GM12873 (cell line): ENCODE measurements around the gene NPLOC4.

ENCODE experiments used
- TF ChIP-seq, protein P1 (sequence below): IDR thresholded peaks from 2 replicates; pipeline ENCODE4 v1.5.1; 2012; ENCODE audit warnings: low read depth, mild to moderate bottlenecking, moderate library complexity, low read length, control low read depth; ENCODE audit not compliant: insufficient read depth; ENCODE audit errors: missing control alignments

The NPLOC4 gene

DNA sequence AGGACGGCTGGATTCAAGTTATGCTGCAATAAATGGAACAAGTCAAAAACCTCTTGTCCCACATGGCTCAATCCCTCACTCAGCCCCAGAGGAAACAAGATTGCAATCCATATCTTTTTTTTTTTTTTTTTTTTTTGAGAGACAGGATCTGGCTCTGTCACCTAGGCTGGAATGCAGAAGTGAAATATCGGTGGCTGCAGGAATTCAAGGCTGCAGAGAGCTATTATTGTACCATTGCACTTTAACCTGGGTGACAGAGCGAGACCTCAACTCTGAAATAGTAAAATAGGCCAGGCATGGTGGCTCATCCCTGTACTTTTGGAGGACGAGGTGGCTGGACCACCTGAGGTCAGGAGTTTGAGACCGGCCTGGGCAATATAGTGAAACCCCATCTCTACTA lies 22.1 kb upstream of the NPLOC4 start:
- TF ChIP-seq, protein P1, sequence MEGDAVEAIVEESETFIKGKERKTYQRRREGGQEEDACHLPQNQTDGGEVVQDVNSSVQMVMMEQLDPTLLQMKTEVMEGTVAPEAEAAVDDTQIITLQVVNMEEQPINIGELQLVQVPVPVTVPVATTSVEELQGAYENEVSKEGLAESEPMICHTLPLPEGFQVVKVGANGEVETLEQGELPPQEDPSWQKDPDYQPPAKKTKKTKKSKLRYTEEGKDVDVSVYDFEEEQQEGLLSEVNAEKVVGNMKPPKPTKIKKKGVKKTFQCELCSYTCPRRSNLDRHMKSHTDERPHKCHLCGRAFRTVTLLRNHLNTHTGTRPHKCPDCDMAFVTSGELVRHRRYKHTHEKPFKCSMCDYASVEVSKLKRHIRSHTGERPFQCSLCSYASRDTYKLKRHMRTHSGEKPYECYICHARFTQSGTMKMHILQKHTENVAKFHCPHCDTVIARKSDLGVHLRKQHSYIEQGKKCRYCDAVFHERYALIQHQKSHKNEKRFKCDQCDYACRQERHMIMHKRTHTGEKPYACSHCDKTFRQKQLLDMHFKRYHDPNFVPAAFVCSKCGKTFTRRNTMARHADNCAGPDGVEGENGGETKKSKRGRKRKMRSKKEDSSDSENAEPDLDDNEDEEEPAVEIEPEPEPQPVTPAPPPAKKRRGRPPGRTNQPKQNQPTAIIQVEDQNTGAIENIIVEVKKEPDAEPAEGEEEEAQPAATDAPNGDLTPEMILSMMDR = no peak

DNA sequence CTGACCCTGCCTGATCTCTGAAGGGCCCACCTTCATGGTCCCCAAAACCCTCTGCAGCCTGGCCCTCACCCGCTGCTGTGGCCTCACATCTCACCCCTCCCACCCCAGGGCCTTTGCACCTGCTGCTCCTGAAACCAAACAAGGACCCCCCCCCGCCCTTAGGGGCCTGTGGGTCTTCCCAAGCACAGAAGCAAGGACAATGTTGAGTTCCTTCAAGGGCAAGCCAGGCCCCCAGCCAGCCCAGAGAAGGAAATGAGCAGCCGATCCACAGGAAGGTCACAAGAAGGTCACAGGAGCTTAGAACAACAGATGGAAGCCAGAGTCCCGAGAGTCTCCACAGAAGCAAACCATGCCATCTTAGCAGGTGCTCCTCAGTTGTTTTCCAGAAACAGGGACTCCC lies 19.9 kb upstream of the NPLOC4 start:
- TF ChIP-seq, protein P1 = no peak

DNA sequence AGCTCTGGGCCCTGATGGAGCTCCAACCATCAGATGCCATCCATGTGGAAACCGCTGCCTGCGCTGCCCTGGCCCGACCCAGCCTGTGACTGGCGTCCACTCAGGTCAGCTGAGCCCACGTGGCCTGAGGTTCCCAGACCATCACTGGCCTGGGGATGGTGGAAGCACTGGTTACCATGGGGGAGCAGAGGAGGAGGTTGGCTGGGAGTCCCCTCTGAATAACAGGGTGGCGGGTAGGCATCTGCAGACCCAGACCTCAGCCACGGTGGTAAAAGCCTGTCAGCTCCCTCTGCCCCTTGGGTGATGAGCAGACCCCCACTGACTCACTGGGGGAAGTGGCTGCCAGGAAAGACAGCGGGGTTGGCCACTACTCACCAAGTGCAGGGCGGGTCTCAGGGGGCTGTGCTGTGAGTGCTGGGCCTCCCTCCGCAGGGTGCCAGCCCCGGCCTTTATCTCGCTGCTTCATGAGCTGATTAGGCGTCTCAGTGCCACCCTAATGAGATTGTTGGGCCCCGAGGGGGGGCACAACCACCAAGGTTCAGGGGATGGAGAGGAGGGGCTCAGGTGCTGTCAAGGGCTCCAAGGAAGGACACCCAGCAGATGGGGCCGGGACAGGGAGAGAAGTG lies 19.3 kb upstream of the NPLOC4 start, which contains the start of gene PDE6G:
Gene PDE6G, minus strand, starts transcription at position 425 of the 626 bp plus-strand sequence. CDS start 3,237 bp downstream, outside the sequence.
- TF ChIP-seq, protein P1 = no peak

DNA sequence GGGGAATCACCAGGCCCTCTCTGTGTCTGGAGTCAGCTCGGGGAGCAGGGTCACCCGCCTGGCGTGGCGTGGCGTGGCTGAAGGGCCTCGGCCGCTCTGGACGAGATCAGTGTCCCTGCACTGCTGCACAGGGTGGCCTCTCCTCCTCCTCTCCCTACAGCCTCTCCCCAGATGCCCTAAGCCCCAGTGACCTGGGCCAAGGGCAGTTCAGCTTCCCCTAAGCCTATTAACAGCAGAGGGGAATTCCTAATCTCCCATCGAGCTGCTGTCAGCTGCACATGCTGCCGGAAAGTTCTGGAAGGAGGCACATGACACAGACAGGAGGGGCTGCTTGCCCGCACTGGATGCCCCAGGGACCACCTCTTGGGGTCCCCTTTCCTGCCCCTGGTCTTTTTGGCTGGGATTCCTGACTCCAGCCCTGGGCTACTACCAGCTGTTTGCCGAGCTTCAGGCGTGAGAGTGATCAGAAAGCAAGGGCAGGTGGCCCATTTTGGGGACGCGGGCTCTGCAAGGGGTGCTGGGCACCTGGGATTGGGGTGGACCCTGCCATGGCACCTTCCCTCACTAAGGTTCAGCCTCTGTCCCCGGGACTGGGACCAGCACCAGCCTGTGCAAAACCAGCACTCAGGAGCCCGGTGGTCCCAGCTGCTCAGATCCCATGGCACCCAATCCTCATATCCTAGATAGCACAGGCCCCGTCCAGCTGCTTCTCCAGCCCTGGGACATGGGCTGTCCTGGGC lies 18.6 kb upstream of the NPLOC4 start:
- TF ChIP-seq, protein P1 = no peak

DNA sequence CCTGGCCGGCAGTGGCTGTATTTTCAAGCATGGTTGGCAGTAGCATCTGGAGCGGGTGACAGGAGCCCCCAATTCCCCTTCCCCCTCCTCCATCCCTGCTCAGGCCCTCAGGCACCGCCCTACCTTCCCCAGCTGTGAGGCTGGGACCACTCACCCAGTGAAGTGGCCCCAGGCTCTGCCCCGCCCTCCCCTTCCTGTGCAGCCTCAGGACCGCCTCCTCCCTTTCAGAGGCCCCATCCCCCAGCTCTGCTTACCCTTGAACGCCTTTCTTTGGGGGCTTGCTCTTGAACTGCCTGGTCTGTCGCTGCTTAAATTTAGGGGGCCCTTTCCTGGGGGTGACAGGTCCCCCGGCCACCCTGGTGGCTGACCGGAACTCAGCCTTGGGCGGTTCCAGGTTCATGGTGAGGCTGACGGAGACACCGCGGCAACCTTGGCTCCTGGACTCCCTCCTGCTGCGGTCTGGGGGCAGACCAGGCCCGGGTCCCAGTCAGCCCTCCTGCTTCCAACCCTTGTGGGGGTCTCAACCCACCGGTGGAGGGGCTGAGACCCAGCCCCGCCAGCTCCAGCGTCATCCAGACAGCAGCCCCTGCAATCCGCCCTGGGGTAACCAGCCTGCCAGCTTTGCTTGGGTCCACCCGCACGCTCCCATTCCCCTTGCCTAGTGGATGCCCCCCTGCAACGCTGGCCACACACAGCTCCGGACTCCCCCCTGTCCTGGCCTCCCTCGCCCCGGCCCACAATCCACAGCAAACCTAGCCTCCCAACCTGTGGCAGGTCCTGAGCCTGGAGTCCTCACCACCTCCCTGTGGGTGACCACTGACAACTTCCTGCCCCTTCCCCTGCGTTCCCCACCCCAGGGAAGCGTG lies 16.2 kb upstream of the NPLOC4 start:
- TF ChIP-seq, protein P1 = no peak

DNA sequence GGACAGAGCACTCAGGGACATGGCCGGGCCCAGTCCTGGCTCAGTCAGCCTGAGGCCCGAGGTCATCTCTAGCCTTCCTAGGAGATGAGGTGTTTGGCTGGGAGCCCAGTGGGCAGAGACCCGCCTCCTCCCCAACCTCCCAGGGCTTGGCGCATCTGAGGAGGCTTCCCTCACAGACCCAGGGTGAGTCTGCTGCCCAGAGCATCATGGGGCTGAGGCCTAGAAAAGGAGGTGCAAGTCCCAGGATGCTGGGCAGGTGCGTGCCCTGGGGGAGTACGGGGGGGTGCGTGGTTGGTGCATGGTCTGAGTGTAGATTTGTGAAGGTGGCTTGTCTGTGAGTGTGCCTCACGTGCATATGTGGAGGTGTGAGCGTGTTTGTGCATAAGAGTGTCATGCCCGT lies 14.8 kb upstream of the NPLOC4 start:
- TF ChIP-seq, protein P1 = no peak

DNA sequence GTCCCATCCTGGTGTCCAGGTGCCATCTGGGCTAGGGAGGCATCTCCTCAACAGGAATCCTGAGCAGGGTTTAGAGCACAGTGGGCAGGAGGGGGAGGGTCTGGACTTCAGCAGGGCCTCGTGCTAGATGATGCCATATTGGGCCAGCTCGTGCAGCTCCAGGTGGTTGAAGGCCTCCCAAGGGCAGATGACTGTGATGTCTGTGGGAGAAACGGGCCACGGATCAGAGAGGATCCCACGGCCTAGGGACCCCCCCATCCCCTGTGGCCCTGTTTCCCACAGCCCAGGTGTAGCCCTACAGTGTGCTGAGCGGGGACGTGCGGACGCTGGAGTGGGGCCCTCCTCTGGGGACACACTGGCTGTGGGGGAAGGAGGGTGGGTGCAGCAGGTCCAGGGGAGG lies 14.0 kb upstream of the NPLOC4 start:
- TF ChIP-seq, protein P1 = no peak
